NK-92 (cell line): Measurements from ENCODE around the gene GPR3.
"Not testable (repeated sequence)": the region's sequence is repeated elsewhere in the genome, so short reads cannot be mapped to it uniquely, and the experiment has no call there.

Source experiments
- DNase-seq: peaks from one replicate; lab custom pipeline; 2025; ENCODE audit not compliant: unreplicated experiment; lab: John Stamatoyannopoulos, UW

The GPR3 gene

DNA sequence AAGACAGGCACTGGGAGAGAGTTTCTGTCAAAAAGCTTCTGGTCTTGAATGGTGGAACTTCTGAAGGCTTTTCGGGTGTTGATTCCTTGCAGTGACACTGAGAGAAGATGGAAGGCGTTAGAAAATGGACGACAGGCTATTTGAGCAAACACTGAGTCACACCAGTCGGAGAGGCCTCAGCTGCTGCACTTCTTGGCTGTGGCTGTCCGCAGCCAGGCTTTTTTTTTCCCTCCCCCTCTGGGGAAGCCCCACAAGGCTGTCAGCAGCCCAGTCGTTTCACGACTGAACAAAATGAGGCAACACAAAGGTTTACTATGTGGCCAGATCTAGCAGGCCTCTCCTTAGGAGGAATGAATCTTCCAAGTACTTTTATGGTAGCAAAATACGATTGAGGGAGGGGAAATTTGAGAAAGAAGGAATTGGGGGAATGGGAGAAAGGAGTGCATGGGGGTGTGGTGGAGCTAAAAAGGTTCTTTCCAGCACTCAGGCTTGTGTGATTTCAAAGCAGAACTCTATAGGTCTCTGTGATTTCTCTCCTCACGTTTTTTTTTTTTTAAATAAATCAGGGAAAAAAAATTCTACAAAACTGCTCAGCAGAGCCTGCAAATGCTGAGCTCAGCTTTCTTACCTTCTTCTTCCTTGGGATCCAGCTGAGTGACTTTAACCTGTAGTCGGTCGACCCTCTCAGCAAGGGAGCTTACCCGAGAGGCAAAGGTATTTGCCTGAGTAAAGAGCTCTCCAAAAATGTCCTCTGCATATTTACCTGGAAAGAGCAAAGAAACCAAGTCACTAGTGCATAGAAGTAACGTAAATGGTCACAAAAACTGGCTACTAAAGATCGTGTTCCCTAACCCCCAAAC lies 26.1 kb downstream of the GPR3 start:
- DNase-seq, result no peak

DNA sequence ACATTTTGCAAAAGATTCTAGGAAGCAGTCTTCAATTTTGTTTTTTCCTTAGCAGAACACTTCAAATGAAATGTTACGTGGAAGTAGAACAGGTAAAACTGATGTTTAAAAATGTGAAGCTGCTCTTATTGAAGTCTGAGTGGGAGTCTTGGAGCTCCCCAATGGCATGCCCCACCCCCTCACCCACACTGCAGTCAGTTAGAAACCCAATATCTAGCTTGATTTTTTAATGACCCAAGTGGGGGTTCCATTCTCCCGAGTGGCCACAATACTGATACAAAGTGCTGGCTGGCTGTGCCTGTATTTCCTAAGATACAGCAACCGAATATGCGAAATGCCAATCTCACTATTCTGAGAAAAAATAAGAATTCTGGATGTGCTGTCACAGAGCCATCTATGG lies 31.3 kb downstream of the GPR3 start:
- DNase-seq, result no peak

DNA sequence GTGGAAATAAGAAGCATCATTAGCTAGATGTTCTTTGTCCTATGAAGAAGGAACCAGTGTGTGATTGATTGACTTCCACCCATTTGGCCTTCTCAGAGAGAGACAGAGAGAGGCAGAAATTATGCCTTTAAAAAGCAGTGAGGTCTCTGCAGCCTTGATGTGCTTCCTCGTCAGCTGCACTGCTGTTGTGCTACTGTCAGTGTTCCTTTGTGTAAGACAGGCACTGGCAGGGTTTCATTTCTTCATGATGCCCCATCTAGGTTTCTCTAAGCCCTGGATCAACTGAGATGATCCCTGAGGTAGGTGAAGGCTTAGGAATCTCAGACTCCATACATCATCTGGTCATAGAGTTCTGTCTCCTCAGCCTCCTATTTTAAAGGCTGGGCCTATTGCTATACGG lies 34.9 kb downstream of the GPR3 start:
- no peak for DNase-seq

DNA sequence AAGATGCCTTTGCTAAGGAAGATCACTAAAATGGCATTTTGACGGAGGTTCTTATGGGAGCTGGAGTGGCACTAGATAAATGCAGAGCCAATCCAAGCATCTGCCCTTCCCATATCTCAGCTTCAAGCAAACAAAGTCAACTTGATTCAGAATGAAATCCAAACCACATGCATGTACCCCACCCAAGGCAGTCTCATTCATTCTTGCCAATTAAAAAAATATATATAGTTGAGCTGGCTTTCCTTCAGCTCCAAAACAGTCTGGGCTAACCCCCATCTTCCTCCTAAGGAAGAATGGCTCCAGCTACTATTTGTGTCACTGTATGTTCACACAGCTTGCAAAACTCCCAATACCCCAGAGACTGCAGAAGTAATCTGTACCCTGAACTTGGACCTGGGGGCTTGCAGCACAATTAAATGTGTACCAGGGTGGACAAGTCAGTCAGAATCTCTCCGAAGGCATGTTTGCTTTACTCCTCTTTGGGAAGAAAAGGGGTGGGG lies 35.4 kb downstream of the GPR3 start:
- no peak for DNase-seq

DNA sequence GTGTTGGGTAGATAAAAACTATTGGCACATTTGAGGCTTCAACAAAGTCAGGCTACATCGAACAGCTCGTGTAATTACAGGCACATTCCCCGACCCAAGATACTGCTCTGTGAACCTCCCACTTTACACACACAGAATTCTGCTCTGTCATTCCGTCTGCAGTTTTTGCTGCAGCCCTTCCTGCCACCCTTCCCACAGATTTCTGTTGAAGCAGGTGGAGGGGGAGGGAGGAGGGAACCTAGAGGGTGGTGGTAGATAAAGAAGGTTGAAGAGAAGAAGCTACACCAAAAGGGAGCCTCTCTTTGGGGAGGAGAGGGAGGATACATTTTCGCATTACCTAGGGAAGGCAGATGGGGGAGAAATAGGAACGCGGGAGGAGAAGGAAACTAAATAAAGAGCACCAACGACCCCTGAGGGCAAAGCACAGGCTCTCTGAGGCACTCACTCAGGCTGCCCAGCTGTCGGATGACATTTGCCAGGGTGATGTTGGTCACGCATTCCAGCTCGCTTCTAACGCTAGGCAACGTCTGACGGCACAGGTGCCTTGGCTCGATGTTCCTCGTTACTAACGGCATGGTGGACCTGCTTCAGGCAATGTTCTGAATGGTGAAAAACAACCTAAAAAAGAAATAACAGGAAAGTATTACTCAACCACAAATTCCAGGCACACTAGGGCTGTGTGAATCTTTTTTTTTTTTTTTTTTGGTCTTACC lies 36.0 kb downstream of the GPR3 start:
- DNase-seq, result no peak

DNA sequence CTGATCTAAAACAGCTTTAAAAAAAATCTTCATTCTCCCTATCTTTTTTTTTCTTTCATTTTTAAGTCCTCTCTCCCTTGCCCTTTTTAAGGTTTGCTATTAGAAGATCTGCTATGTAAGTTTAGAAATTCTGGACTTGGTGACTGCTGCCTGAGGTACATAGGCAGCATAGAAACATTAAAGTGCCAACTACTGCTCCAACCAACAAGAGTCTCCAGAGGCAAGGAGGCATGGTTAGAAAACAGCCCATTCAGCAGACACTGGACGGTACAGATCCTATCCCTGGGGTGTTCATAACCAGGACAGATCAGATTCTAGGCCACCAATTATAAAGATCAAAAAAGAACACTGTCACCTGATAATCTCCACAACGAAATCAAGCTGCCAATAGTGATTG lies 36.6 kb downstream of the GPR3 start:
- DNase-seq, result no peak

DNA sequence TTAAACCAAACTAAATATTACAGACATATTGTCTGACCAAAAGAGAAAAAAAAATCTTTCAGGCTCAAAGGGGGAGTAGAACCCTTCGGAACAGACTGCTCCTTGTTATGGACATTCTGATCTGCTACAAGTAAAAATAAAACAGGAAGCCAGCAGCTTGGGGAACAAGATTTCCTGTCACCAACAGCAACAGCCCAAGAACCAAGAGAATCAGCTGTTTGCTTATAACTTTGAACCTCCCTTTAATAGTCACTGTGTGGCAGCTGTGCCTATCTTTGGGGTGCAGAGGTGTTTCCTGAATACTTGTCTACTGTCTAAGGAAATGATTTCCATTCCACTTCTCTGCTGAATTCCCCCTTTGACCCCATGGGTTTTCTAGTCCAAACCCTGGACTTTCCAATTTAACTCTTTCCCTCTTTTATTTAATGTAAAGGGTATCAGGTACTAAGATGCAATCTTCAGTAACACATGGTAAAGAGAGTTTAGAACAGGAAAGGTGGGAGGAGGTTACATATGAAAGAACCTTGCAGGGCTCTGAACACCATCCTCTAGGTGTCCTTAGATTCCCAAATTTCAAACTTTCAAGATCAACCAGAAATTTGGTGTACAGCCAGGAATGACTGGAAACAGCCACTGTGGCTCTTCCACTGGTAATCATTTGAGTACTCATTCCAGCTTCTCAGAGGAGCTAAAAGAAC lies 38.6 kb downstream of the GPR3 start:
- no peak for DNase-seq

DNA sequence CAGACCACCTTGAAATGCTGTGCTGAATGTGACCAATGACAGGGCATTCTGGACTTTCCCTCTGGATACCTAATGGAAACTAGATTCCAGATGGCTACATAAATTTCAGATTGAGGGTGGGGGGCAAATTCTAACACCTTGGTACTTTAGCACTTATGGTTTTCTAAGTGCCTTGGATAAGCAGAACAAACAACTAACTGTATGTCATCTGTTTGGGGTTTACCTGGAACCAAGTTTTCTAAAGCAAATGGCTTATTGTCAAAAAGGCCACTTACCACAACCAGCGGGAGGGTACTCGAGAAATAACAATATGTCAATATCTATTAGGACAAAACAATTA lies 39.1 kb downstream of the GPR3 start:
- no peak for DNase-seq

DNA sequence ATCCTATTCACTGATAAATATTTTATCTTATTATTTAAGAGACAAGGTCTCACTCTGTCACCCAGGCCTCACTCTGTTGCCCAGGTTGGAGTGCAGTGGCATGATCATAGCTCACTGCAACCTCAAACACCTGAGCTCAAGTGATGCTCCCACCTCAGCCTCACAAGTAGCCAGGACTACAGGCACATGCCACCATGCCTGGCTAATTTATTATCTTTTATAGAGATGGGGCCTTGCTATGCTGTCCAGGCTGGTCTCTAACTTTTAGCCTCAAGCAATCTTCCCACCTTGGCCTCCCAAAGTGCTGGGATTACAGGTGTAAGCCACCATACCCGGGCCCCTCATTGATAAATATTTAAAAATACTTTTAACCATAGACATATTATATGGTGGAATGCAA lies 40.3 kb downstream of the GPR3 start:
- not testable (repeated sequence) for DNase-seq

DNA sequence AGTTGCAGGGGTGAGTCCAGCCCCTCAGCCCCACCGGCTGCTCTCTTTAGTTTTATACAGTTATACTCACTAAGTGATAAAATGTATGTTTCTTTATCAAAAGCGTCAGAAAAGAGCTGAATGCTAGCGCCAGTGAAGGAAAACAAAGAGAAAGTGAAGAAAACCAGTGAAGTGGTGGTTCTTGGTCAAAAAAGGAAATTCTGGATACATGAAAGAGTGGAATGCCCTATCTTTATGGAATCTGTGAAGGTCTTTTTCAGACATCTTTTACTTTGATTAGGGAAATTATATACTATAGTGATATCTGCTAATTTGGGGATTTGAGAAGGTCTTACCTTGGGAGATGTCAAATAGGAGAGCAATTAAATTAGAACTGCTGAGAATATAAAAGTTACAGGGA lies 41.3 kb downstream of the GPR3 start:
- DNase-seq, result no peak

DNA sequence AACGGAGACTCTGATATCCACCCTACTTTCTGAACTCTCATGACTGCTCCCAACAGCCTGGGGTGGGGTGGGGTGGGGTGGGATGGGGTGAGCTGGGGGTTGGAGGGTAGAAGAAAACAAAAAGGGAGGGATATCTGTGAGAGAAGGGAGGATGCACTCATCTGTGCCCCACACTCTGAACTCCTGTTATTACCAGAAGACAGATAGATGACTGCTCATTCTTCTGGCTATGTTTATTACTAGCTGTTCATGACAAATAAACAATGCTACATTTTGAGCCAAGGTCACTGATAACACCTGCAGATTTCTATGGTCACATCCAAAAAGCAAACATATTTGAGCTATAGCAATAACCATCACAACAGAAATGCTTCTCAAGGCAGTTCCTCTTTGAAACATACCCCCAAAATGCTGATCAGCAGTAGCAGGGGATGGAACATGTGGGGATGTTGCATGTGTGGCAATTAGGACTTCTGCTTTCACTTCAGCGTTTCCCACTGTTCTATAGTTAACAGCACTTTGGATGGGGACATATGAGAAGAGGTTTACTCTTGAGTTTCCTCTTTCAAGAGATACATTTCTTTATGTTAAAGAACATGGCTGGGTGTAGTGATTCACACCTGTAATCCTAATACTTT lies 43.3 kb downstream of the GPR3 start:
- no peak for DNase-seq

DNA sequence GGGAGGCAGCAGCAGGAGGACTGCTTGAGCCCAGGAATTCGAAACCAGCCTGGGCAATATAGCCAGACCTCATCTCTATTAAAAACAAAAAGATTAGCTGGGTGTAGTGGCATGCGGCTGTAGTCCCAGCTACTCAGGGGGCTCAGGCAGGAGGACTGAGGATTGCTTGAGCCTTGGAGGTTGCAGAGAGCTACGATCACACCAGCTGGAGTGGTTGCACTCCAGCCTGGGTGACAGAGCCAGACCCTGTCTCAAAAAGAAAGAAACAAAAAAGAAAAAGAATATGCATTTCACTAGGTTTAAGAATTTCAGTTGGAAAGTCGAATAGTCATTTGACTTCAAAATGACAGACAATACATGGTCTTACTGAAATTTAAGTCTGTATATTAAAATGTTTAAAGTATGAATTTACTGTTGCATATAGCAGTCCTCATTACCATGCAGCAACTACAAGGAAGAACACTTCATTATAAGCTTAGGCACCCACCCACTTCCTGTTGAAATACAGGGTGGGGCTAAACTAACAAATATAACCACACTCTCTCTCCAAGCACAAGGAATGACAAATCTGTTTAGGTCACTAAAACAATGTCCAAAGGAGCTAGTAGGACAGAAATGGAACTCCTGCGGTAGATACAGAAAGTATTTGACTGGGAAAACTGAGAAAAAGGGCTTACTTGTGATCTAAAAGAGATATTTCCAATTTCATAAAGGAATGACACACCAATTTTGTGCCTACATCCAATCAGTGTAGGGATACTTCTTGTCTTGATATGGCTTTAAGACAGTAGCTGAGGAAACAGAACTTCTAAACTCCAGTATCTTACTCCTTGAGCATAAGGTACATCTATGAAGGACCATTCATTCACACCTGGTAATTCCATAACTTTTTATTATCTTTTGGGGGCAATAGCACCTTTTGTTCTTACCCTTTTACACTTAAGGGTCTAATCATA lies 44.1 kb downstream of the GPR3 start:
- no peak for DNase-seq

DNA sequence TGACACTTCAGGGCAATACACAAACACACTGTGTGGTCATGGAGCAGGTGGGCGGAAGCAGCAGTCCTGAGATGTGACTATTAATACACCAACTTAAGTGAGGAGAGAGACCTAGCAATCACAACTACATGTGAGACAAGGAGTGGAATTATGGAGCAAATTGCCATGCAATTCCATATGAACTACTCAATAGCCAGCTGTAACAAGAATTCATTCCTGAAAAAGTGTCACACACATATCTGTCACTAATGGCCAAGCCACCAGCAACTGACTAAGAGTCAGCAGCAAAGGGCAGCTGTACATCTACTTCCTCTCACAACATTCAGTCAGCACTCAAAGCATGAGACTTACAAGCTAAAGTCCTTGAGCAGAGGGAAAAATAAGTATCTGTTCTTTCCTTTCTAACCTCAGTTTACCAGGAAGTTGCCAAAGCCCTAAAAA lies 46.2 kb downstream of the GPR3 start:
- no peak for DNase-seq

DNA sequence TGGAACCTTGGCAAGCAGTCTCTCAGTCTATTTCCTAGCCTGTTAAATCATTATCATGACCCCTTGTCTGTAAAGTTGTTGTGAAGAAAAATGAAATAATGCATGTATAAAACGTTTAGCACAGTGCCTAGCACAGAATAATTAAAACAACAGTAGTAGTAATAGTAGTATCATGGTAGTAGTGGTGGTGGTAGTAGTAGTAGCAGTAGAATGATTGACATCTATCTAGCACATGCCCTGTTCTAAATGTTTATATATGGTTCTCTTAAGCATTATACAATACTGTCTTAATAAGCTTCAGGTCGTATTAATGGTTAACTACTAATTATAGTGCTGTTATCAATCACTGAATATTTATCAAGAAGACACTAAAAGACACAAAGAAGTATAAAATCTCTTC lies 46.7 kb downstream of the GPR3 start:
- DNase-seq, result no peak

DNA sequence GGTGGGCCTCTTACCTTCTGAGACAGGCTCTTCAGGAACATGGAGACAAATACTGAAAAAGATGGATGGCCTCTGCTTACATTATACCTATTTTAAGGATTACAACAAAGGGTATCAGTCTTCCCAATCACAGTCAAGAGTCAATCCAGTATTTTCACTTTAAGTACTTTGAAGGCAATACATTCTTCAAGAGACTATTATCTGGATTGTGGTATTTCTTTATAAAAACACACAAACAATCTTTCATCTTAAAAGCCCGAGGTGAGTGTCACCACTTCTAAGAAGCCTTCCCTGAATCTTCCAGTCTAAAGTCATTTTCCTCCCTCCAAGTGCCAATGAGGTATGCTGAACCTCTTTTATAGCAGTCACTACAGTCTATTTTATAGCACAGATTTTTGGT lies 52.2 kb downstream of the GPR3 start:
- no peak for DNase-seq
